ENCODE measurements around the gene STPG3. TPM values are rescaled to one million over a fixed set of nuclear protein-coding genes. Genes with fewer than 3 reads are reported as not detected.
A peak's percentile ranks its signal among the peaks of the same experiment; 100 is the strongest.

STPG3 gene
- total RNA-seq, 1 donor from 2014 or later = not detected

- Histone ChIP-seq H3K27me3 (ENCODE audit: control insufficient read depth, insufficient read depth, low read length) (no peaks in the 10 kb centered on the region), H3K4me3 (ENCODE audit: low read depth, low read length) (no peak overlapping the region), H3K36me3 (ENCODE audit: control insufficient read depth, insufficient read depth, low read length) (peaks cover 9% of the 10 kb centered on the region)
- DNase-seq (ENCODE audit: low read depth) (no peak), FAIRE-seq (no peak)
- no peak for TF ChIP-seq CTCF (IDR thresholded peaks at IDR 0.05; ENCODE audit: insufficient read depth, low read length, severe bottlenecking)
Measured at GRCh38 chr9:137211532-137211931, 39.6 kb upstream of the STPG3 start.

- DNase-seq (ENCODE audit: low read depth) = no peak
- Histone ChIP-seq H3K4me3 (ENCODE audit: low read depth, low read length) (no peak overlapping the region), H3K36me3 (ENCODE audit: control insufficient read depth, insufficient read depth, low read length) (peaks cover 8% of the 10 kb centered on the region), H3K27me3 (ENCODE audit: control insufficient read depth, insufficient read depth, low read length) (no peaks in the 10 kb centered on the region)
- FAIRE-seq = no peak
- no peak for TF ChIP-seq CTCF (IDR thresholded peaks at IDR 0.05; ENCODE audit: insufficient read depth, low read length, severe bottlenecking)
Measured at GRCh38 chr9:137212520-137212919, 38.6 kb upstream of the STPG3 start.

- H3K4me3 ChIP-seq (ENCODE audit: low read depth, low read length) = no peak overlapping the region
- FAIRE-seq (no peak), DNase-seq (ENCODE audit: low read depth) (no peak)
- TF ChIP-seq CTCF (IDR thresholded peaks at IDR 0.05; ENCODE audit: insufficient read depth, low read length, severe bottlenecking) = peak; percentile 35
- peaks cover 8% of the 10 kb centered on the region for H3K36me3 ChIP-seq (ENCODE audit: control insufficient read depth, insufficient read depth, low read length)
- H3K27me3 ChIP-seq (ENCODE audit: control insufficient read depth, insufficient read depth, low read length) = no peaks in the 10 kb centered on the region
Measured at GRCh38 chr9:137213160-137214060, 37.7 kb upstream of the STPG3 start.

GRCh38 chr9:137214620-137215019 lies 36.5 kb upstream of the STPG3 start:
- no peak for DNase-seq (ENCODE audit: low read depth)

GRCh38 chr9:137215196-137215986 lies 35.7 kb upstream of the STPG3 start:
- DNase-seq (ENCODE audit: low read depth) (no peak), FAIRE-seq (no peak)
- Histone ChIP-seq H3K36me3 (ENCODE audit: control insufficient read depth, insufficient read depth, low read length) (peaks cover 6% of the 10 kb centered on the region), H3K27me3 (ENCODE audit: control insufficient read depth, insufficient read depth, low read length) (no peaks in the 10 kb centered on the region), H3K4me3 (ENCODE audit: low read depth, low read length) (no peak overlapping the region)
- TF ChIP-seq CTCF (IDR thresholded peaks at IDR 0.05; ENCODE audit: insufficient read depth, low read length, severe bottlenecking) = no peak

More at GRCh38 chr9:137214620-137215019, 36.5 kb upstream of the STPG3 start:
- H3K4me3 ChIP-seq (ENCODE audit: low read depth, low read length) = no peak overlapping the region
- FAIRE-seq = no peak
- TF ChIP-seq CTCF (IDR thresholded peaks at IDR 0.05; ENCODE audit: insufficient read depth, low read length, severe bottlenecking) = no peak
- H3K27me3 ChIP-seq (ENCODE audit: control insufficient read depth, insufficient read depth, low read length) = no peaks in the 10 kb centered on the region
- peaks cover 6% of the 10 kb centered on the region for H3K36me3 ChIP-seq (ENCODE audit: control insufficient read depth, insufficient read depth, low read length)

Data from bronchial epithelial cell (primary cell).